Esophagus muscularis mucosa (tissue), 4 donors: ENCODE results near the gene IGSF6. TPM values are rescaled to one million over a fixed set of nuclear protein-coding genes. Genes with fewer than 3 reads are reported as not detected.
A peak's percentile ranks its signal among the peaks of the same experiment; 100 is the strongest.

Source experiments
- DNase-seq: peaks from one replicate; pipeline ENCODE4 v3.0.0-alpha.2; 2017; ENCODE audit errors: extremely low spot score
- H3K27ac ChIP-seq, 4 donors: fragments of 200-600 bp; sonication (generic); replicated peaks in 1 of 4; 1 replicate in 3 of 4; 2 replicates in 1 of 4; pipeline ENCODE4 v1.5.1; 2016 to 2019; ENCODE audit warnings: mild to moderate bottlenecking in 1 of 4
- H3K27me3 ChIP-seq, 4 donors: fragments of 200-600 bp; sonication (generic); one replicate each; pipeline versions ENCODE4 v1.5.1 to v1.6.0; 2016 to 2019
- H3K36me3 ChIP-seq, 4 donors: fragments of 200-600 bp; sonication (generic); one replicate each; pipeline ENCODE4 v1.5.1; 2016 to 2019
- H3K4me1 ChIP-seq, 4 donors: fragments of 200-600 bp; sonication (generic); one replicate each; pipeline ENCODE4 v1.5.1; 2016 to 2019
- H3K4me3 ChIP-seq, 4 donors: fragments of 200-600 bp; sonication (generic); 1 replicate in 2 of 4; 2 replicates in 2 of 4; pipeline ENCODE4 v1.5.1; 2016 to 2019; ENCODE audit warnings: mild to moderate bottlenecking in 4 of 4, moderate library complexity in 1 of 4
- H3K9me3 ChIP-seq, 4 donors: fragments of 200-600 bp; sonication (generic); 1 replicate in 3 of 4; 2 replicates in 1 of 4; pipeline ENCODE4 v1.5.1; 2016 to 2019
- CTCF ChIP-seq, 3 experiments: fragments of 200-600 bp in 2 of 3; fragments of 450-650 bp in 1 of 3; sonication (generic) in 2 of 3; IDR thresholded peaks; one replicate each; pipeline ENCODE4 v1.5.1; 2017 to 2019; ENCODE audit warnings: antibody characterized with exemption in 3 of 3, mild to moderate bottlenecking in 2 of 3, moderate library complexity in 1 of 3
- EP300 ChIP-seq: sonication (generic); formaldehyde crosslinking; IDR thresholded peaks from one replicate; pipeline ENCODE4 v1.6.1; 2017; ENCODE audit warnings: antibody characterized with exemption
- POLR2A ChIP-seq: fragments of 450-650 bp; IDR thresholded peaks from one replicate; pipeline ENCODE4 v1.6.1; 2017; ENCODE audit warnings: antibody characterized with exemption, moderate library complexity, mild to moderate bottlenecking, low read depth
- POLR2AphosphoS5 ChIP-seq, 2 donors: sonication (generic); formaldehyde crosslinking; IDR thresholded peaks; one replicate each; pipeline ENCODE4 v1.6.1; 2017; ENCODE audit warnings: antibody characterized with exemption in 2 of 2
- WGBS: methylation state at CpG from one replicate; pipeline ENCODE4 v1.1.5; 2018; 5-methylcytosine and 5-hydroxymethylcytosine counted together
- intact Hi-C: fragments of 100-400 bp; cut with DNase I; formaldehyde crosslinking; loops from one replicate; pipeline ENCODE4 v1.15.1; 2023
- total RNA-seq, 4 donors: library from RNA; depleted of rRNA; stranded (reverse); fragments of >200 nt; gene quantifications; one replicate each; pipeline versions ENCODE4 v1.1.0 to v1.2.1, GENCODE V29; 2016

The IGSF6 gene
- total RNA-seq, 4 donors from 2014 or later = 0.69 to 4.5 (median 1.3) TPM

- H3K4me3 ChIP-seq = peak overlapping the region; percentile 86 to 100 (median 92)
- WGBS = 82% methylated on average over 12 of the region's 12 CpGs
- H3K36me3 ChIP-seq = no peaks in the 10 kb centered on the region
- H3K27me3 ChIP-seq = no peaks in the 10 kb centered on the region
- intact Hi-C loops = no loop called here
- H3K9me3 ChIP-seq = no peaks in the 10 kb centered on the region
- peaks cover 16 to 41% (median 38%) of the 10 kb centered on the region in 4 donors for H3K4me1 ChIP-seq
- TF ChIP-seq EP300 (no peak), CTCF (IDR thresholded peaks at IDR 0.05) (no peak), POLR2AphosphoS5 (IDR thresholded peaks at IDR 0.05) (no peak), POLR2A (no peak)
- DNase-seq = no peak
- H3K27ac ChIP-seq = peak overlapping the region; percentile 93 to 99 (median 96)
Observed at GRCh38 chr16:21598206-21598605, 54.2 kb downstream of the IGSF6 start.

- H3K36me3 ChIP-seq = no peaks in the 10 kb centered on the region
- H3K27ac ChIP-seq = peak overlapping the region in 1 of 4 donors; percentile 95
- TF ChIP-seq CTCF (IDR thresholded peaks at IDR 0.05) = no peak
- no peak for TF ChIP-seq POLR2A
- no peak for TF ChIP-seq EP300
- TF ChIP-seq POLR2AphosphoS5 (IDR thresholded peaks at IDR 0.05) = no peak
- H3K9me3 ChIP-seq = no peaks in the 10 kb centered on the region
- H3K4me1 ChIP-seq = peaks cover 16 to 35% (median 34%) of the 10 kb centered on the region in 4 donors
- no peak overlapping the region for H3K4me3 ChIP-seq
- WGBS = 79% methylated on average over 2 of the region's 2 CpGs
- no peak for DNase-seq
- intact Hi-C loops = no loop called here
- no peaks in the 10 kb centered on the region for H3K27me3 ChIP-seq
Observed at GRCh38 chr16:21597561-21598030, 54.8 kb downstream of the IGSF6 start.

GRCh38 chr16:21593530-21594289 is 58.7 kb downstream of the IGSF6 start:
- Histone ChIP-seq H3K9me3 (no peaks in the 10 kb centered on the region), H3K27me3 (no peaks in the 10 kb centered on the region), H3K4me3 (no peak overlapping the region), H3K27ac (no peak overlapping the region), H3K36me3 (no peaks in the 10 kb centered on the region), H3K4me1 (peaks cover 5 to 13% (median 10%) of the 10 kb centered on the region in 4 donors)
- DNase-seq = no peak
- intact Hi-C loops = no loop called here
- no peak for TF ChIP-seq POLR2A
- no peak for TF ChIP-seq POLR2AphosphoS5 (IDR thresholded peaks at IDR 0.05)
- TF ChIP-seq CTCF (IDR thresholded peaks at IDR 0.05) = no peak
- TF ChIP-seq EP300 = no peak
- 58% methylated on average over 7 of the region's 7 CpGs for WGBS

GRCh38 chr16:21592191-21592590 is 60.2 kb downstream of the IGSF6 start:
- Histone ChIP-seq H3K27ac (no peak overlapping the region), H3K4me1 (peaks cover 0 to 5% (median 0%) of the 10 kb centered on the region in 4 donors), H3K9me3 (no peaks in the 10 kb centered on the region), H3K36me3 (no peaks in the 10 kb centered on the region), H3K27me3 (no peaks in the 10 kb centered on the region), H3K4me3 (no peak overlapping the region)
- intact Hi-C loops = no loop called here
- TF ChIP-seq CTCF (IDR thresholded peaks at IDR 0.05) (no peak), POLR2A (no peak), EP300 (no peak), POLR2AphosphoS5 (IDR thresholded peaks at IDR 0.05) (no peak)
- WGBS = 91% methylated on average over 9 of the region's 9 CpGs
- DNase-seq = no peak
